GM18526 (cell line): ENCODE data around the gene ADAM10.

Experiments
- POLR2A ChIP-seq: IDR thresholded peaks from 3 replicates; pipeline ENCODE4 v1.6.1; 2011; ENCODE audit not compliant: insufficient read length; ENCODE audit errors: extremely low read depth

ADAM10 gene

GRCh38 chr15:58565619-58566018, 183.9 kb downstream of the ADAM10 start:
- TF ChIP-seq POLR2A, result no peak

- TF ChIP-seq POLR2A, result no peak
These were observed 184.5 kb downstream of the ADAM10 start for GRCh38 chr15:58564981-58565380.

GRCh38 chr15:58562135-58562534, 187.4 kb downstream of the ADAM10 start:
- TF ChIP-seq POLR2A, result no peak

GRCh38 chr15:58561321-58561720, 188.2 kb downstream of the ADAM10 start:
- no peak for TF ChIP-seq POLR2A

- no peak for TF ChIP-seq POLR2A
These were observed 189.5 kb downstream of the ADAM10 start for GRCh38 chr15:58559904-58560588.

- no peak for TF ChIP-seq POLR2A
These were observed 190.7 kb downstream of the ADAM10 start for GRCh38 chr15:58558777-58559176.

GRCh38 chr15:58556541-58556940, 193.0 kb downstream of the ADAM10 start:
- TF ChIP-seq POLR2A, result no peak

- TF ChIP-seq POLR2A, result no peak
These were observed 193.5 kb downstream of the ADAM10 start for GRCh38 chr15:58556028-58556361.

GRCh38 chr15:58555162-58556027, 194.1 kb downstream of the ADAM10 start:
- no peak for TF ChIP-seq POLR2A

GRCh38 chr15:58554758-58555157, 194.7 kb downstream of the ADAM10 start:
- no peak for TF ChIP-seq POLR2A

GRCh38 chr15:58553365-58553918, 196.1 kb downstream of the ADAM10 start:
- TF ChIP-seq POLR2A, result no peak

GRCh38 chr15:58552505-58553364, 196.8 kb downstream of the ADAM10 start:
- no peak for TF ChIP-seq POLR2A

- no peak for TF ChIP-seq POLR2A
These were observed 197.6 kb downstream of the ADAM10 start for GRCh38 chr15:58551764-58552504.

GRCh38 chr15:58551084-58551763, 198.3 kb downstream of the ADAM10 start:
- no peak for TF ChIP-seq POLR2A
